Large intestine (tissue), 3 donors: ENCODE measurements around the gene LZTR1. TPM values are rescaled to one million over a fixed set of nuclear protein-coding genes. Genes with fewer than 3 reads are reported as not detected.

ENCODE experiments used
- DNase-seq, 2 donors: peaks; one replicate each; pipeline versions ENCODE4 v3.0.0 to v3.0.0-alpha.2; 2013
- H3K27ac ChIP-seq: one replicate; pipeline ENCODE4 v1.5.1; 2013; ENCODE audit warnings: low read length
- H3K27me3 ChIP-seq: 2 replicates; pipeline ENCODE4 v1.6.1; 2013; ENCODE audit warnings: low read length; ENCODE audit not compliant: control insufficient read depth, insufficient read depth
- H3K36me3 ChIP-seq: 2 replicates; pipeline ENCODE4 v1.6.1; 2013; ENCODE audit warnings: low read length; ENCODE audit not compliant: control insufficient read depth, insufficient read depth
- H3K4me1 ChIP-seq: one replicate; pipeline ENCODE4 v1.6.1; 2013; ENCODE audit warnings: low read length; ENCODE audit not compliant: control insufficient read depth, insufficient read depth
- H3K4me3 ChIP-seq: one replicate; pipeline ENCODE4 v1.5.1; 2013; ENCODE audit warnings: low read length
- H3K9me3 ChIP-seq: one replicate; pipeline ENCODE4 v1.6.1; 2013; ENCODE audit warnings: mild to moderate bottlenecking, low read depth, low read length, moderate library complexity; ENCODE audit not compliant: control insufficient read depth
- WGBS: methylation state at CpG from one replicate; pipeline ENCODE4 v1.1.5; 2013; ENCODE audit warnings: low lambda C conversion rate; ENCODE audit not compliant: insufficient coverage; 5-methylcytosine and 5-hydroxymethylcytosine counted together
- polyA plus RNA-seq: library from polyadenylated mRNA; unstranded; fragments of 120-200 nt; gene quantifications from one replicate; pipeline ENCODE4 v1.2.1, GENCODE V29; 2013

LZTR1 gene
- polyA plus RNA-seq, 1 donor, result 39.0 TPM

DNA sequence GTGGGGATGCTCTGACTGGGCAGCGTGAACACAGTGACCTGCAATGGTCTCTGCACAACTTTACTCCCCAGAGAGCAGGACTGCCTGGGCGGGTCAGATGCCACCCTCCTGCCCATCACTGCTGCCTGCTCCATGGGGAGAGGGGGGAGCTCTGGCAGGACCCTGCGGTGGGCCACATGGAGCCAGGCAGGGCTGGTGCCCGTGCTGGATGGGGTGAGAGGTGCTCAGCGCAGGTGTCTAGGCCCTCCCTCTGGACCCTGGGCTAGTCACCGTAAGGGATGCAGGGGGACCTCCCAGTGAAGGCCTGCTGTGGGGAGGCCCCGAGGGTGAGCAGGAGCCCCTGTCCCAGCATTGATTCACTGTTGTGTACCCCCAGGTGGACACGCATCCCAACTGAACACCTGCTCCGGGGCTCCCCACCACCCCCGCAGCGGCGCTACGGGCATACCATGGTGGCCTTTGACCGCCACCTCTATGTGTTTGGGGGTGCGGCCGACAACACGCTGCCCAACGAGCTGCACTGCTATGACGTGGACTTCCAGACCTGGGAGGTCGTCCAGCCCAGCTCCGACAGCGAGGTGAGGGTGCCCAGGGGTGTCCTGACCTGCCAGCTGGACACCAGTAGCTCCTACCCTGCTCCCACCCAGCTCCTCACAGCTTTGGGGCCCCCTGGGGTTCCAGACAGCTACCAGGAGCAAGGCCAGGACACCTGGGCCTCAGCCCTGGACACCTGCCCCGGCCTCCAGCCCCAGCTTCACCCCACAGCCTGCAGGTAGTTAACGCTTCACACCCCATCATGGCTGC lies 9.4 kb downstream of the LZTR1 start:
- peaks cover 72% of the 10 kb centered on the region for H3K36me3 ChIP-seq
- H3K4me1 ChIP-seq, result no peaks in the 10 kb centered on the region
- no CpG with 5 or more reads among the region's 24 CpGs for WGBS
- no peak overlapping the region for H3K4me3 ChIP-seq
- H3K9me3 ChIP-seq, result no peaks in the 10 kb centered on the region
- H3K27me3 ChIP-seq, result no peaks in the 10 kb centered on the region
- no peak for DNase-seq
- H3K27ac ChIP-seq, result no peak overlapping the region

GRCh38 chr22:20992056-20992442 lies 10.0 kb downstream of the LZTR1 start:
- no peaks in the 10 kb centered on the region for H3K4me1 ChIP-seq
- H3K27ac ChIP-seq, result no peak overlapping the region
- no CpG with 5 or more reads among the region's 7 CpGs for WGBS
- no peak overlapping the region for H3K4me3 ChIP-seq
- H3K27me3 ChIP-seq, result no peaks in the 10 kb centered on the region
- peaks cover 74% of the 10 kb centered on the region for H3K36me3 ChIP-seq
- no peak for DNase-seq
- no peaks in the 10 kb centered on the region for H3K9me3 ChIP-seq

DNA sequence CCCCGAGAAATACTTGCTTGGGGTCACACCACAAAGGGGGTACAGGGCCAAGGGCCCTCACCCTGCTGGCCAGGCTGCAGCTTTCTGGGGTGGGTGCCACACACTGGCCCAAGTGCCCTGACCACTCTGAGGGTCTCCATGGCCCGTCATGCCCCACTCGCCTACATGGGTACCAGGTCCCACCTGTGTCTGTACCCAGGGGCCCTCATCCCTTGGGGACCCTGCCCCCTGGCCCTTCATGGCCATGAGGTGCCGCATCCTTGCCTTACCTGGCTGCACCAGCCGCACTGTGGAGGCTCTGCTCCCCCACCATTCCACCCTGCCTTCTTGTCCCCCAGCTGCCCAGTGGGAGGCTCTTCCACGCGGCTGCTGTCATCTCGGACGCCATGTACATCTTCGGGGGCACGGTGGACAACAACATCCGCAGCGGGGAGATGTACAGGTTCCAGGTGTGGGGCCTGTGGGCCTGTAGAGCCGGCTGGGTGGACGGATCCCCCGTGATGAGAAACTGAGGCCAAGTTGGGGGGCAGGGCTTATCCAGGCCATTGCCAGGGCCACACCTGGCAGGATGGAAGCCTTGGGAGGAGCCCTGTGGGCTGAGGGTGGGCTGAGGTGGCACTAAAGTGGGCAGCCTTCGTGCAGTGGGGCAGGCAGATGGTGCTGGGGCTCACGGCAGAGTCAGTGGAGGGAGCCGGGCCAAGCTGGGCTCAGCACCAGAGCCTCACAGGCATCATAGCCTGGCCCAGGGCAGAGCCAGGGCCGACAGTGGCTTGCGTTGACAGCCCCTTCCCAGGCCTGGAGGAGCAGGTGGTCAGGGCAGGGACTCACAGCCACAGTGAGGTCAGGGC lies 10.6 kb downstream of the LZTR1 start:
- H3K4me1 ChIP-seq, result no peaks in the 10 kb centered on the region
- WGBS, result no CpG with 5 or more reads among the region's 21 CpGs
- no peaks in the 10 kb centered on the region for H3K27me3 ChIP-seq
- H3K9me3 ChIP-seq, result no peaks in the 10 kb centered on the region
- H3K4me3 ChIP-seq, result no peak overlapping the region
- H3K27ac ChIP-seq, result no peak overlapping the region
- no peak for DNase-seq
- H3K36me3 ChIP-seq, result peaks cover 75% of the 10 kb centered on the region

- Histone ChIP-seq H3K27me3 (no peaks in the 10 kb centered on the region), H3K36me3 (peaks cover 76% of the 10 kb centered on the region), H3K4me3 (no peak overlapping the region), H3K4me1 (no peaks in the 10 kb centered on the region), H3K27ac (no peak overlapping the region), H3K9me3 (no peaks in the 10 kb centered on the region)
- WGBS, result no CpG with 5 or more reads among the region's 29 CpGs
- DNase-seq, result no peak
Measured at GRCh38 chr22:20993304-20994127, 11.4 kb downstream of the LZTR1 start.

GRCh38 chr22:20994128-20994901 lies 12.2 kb downstream of the LZTR1 start:
- Histone ChIP-seq H3K27me3 (no peaks in the 10 kb centered on the region), H3K4me3 (no peak overlapping the region), H3K27ac (no peak overlapping the region), H3K9me3 (no peaks in the 10 kb centered on the region), H3K4me1 (no peaks in the 10 kb centered on the region), H3K36me3 (peaks cover 78% of the 10 kb centered on the region)
- WGBS, result no CpG with 5 or more reads among the region's 30 CpGs
- DNase-seq, result no peak

GRCh38 chr22:20994902-20995241 lies 12.8 kb downstream of the LZTR1 start:
- H3K27ac ChIP-seq, result no peak overlapping the region
- no CpG with 5 or more reads among the region's 10 CpGs for WGBS
- H3K36me3 ChIP-seq, result peaks cover 84% of the 10 kb centered on the region
- H3K4me3 ChIP-seq, result no peak overlapping the region
- no peaks in the 10 kb centered on the region for H3K27me3 ChIP-seq
- H3K4me1 ChIP-seq, result peaks cover 1% of the 10 kb centered on the region
- H3K9me3 ChIP-seq, result no peaks in the 10 kb centered on the region
- DNase-seq, result no peak

DNA sequence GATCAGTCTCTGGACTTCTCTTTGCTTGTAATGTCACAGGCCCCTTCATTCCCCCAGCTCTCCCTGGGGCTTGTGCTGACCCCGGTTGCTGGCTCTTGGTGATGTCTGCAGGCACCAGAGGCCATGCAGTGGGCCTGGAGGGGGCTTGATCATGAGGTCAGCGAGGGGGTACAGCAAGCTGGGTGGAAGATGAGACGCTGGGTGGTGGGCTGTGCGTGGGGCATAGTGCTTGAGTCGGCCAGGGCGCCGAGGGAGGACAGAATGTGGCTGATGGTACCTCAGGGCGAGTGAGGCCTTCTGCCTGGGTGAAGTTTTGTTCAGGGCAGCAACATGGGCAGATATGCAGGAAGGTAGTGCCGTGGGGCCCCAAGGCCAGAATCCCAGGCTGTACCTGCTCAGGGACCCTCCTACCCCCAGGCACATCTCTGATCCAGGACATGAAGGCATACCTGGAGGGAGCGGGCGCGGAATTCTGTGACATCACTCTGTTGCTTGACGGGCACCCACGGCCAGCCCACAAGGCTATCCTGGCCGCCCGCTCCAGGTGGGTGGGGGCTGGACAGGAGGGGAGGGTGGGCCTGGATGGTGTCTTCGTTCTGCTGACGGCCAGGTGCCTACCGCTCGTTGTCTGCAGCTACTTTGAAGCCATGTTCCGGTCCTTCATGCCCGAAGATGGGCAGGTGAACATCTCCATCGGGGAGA lies 13.4 kb downstream of the LZTR1 start:
- no CpG with 5 or more reads among the region's 23 CpGs for WGBS
- Histone ChIP-seq H3K36me3 (peaks cover 86% of the 10 kb centered on the region), H3K27me3 (no peaks in the 10 kb centered on the region), H3K4me1 (peaks cover 7% of the 10 kb centered on the region), H3K4me3 (no peak overlapping the region), H3K9me3 (no peaks in the 10 kb centered on the region), H3K27ac (no peak overlapping the region)
- DNase-seq, result no peak

DNA sequence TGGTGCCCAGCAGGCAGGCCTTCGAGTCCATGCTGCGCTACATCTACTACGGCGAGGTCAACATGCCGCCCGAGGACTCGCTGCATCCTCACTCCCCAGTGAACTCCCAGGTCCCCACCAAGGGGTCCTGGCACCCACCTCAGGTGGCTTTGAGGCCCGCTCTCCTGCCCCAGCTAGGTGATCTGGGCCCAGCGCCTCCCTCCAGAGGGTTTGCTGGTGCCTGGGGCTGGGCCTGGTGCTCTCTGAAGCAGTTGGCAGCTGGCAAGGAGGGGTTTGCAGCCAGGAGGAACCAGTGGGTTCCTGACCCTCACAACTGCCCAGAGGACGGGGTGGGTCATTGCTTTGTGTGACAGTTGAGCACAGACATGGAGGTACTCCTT lies 13.9 kb downstream of the LZTR1 start:
- WGBS, result no CpG with 5 or more reads among the region's 10 CpGs

GRCh38 chr22:20996598-20997535 lies 14.8 kb downstream of the LZTR1 start:
- WGBS, result no CpG with 5 or more reads among the region's 27 CpGs
- peaks cover 73% of the 10 kb centered on the region for H3K36me3 ChIP-seq
- no peaks in the 10 kb centered on the region for H3K27me3 ChIP-seq
- no peak overlapping the region for H3K27ac ChIP-seq
- peaks cover 11% of the 10 kb centered on the region for H3K4me1 ChIP-seq
- DNase-seq, result no peak
- no peak overlapping the region for H3K4me3 ChIP-seq
- H3K9me3 ChIP-seq, result no peaks in the 10 kb centered on the region

More for the DNA sequence above, 13.9 kb downstream of the LZTR1 start:
- Histone ChIP-seq H3K36me3 (peaks cover 81% of the 10 kb centered on the region), H3K27ac (no peak overlapping the region), H3K4me3 (no peak overlapping the region), H3K4me1 (peaks cover 11% of the 10 kb centered on the region), H3K27me3 (no peaks in the 10 kb centered on the region), H3K9me3 (no peaks in the 10 kb centered on the region)
- DNase-seq, result no peak
